ENCODE results near the gene EIF4A3. TPM values are rescaled to one million over a fixed set of nuclear protein-coding genes. Genes with fewer than 3 reads are reported as not detected.

Gene EIF4A3
- total RNA-seq, 4 donors from 2014 or later: 69.0 to 112 (median 94.7) TPM

DNA sequence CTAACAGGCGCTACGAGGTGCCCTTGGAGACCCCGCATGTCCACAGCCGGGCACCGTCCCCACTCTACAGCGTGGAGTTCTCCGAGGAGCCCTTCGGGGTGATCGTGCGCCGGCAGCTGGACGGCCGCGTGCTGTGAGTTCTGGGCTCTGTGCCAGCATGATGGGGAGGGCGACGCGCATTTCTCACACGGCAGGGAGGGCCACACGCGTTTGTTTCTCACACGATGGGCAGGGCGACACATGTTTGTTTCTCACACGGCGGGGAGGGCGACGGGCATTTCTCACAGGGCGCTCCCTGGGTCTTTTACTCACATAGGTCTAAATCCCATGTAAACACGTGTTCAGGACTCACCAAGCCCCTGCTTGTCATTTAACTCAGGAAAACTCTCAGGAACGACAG, 41.2 kb downstream of the EIF4A3 start:
- intact Hi-C loops (cut with DNase I): no loop called here
- H3K36me3 ChIP-seq: peaks cover 0 to 15% (median 0%) of the 10 kb centered on the region in 3 donors
- H3K27ac ChIP-seq: no peak overlapping the region
- H3K9me3 ChIP-seq: no peaks in the 10 kb centered on the region
- WGBS, 2 donors: 12 to 34% methylated on average over 3 to 19 of the region's 29 CpGs
- peak overlapping the region in 1 of 4 donors; percentile 4 for H3K4me3 ChIP-seq
- TF ChIP-seq POLR2A (IDR thresholded peaks at IDR 0.05): no peak
- TF ChIP-seq, protein P1, sequence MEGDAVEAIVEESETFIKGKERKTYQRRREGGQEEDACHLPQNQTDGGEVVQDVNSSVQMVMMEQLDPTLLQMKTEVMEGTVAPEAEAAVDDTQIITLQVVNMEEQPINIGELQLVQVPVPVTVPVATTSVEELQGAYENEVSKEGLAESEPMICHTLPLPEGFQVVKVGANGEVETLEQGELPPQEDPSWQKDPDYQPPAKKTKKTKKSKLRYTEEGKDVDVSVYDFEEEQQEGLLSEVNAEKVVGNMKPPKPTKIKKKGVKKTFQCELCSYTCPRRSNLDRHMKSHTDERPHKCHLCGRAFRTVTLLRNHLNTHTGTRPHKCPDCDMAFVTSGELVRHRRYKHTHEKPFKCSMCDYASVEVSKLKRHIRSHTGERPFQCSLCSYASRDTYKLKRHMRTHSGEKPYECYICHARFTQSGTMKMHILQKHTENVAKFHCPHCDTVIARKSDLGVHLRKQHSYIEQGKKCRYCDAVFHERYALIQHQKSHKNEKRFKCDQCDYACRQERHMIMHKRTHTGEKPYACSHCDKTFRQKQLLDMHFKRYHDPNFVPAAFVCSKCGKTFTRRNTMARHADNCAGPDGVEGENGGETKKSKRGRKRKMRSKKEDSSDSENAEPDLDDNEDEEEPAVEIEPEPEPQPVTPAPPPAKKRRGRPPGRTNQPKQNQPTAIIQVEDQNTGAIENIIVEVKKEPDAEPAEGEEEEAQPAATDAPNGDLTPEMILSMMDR (IDR thresholded peaks at IDR 0.05): no peak
- H3K27me3 ChIP-seq: no peaks in the 10 kb centered on the region
- no peak for DNase-seq
- H3K4me1 ChIP-seq: peaks cover 15 to 69% (median 24%) of the 10 kb centered on the region in 3 donors

DNA sequence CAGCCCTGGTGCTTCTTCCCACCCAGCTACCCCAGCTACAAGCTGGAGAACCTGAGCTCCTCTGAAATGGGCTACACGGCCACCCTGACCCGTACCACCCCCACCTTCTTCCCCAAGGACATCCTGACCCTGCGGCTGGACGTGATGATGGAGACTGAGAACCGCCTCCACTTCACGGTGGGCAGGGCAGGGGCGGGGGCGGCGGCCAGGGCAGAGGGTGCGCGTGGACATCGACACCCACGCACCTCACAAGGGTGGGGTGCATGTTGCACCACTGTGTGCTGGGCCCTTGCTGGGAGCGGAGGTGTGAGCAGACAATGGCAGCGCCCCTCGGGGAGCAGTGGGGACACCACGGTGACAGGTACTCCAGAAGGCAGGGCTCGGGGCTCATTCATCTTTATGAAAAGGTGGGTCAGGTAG, 42.0 kb downstream of the EIF4A3 start:
- no peak overlapping the region for H3K4me3 ChIP-seq
- WGBS, 2 donors: 79 to 92% methylated on average over 4 to 5 of the region's 18 CpGs

DNA sequence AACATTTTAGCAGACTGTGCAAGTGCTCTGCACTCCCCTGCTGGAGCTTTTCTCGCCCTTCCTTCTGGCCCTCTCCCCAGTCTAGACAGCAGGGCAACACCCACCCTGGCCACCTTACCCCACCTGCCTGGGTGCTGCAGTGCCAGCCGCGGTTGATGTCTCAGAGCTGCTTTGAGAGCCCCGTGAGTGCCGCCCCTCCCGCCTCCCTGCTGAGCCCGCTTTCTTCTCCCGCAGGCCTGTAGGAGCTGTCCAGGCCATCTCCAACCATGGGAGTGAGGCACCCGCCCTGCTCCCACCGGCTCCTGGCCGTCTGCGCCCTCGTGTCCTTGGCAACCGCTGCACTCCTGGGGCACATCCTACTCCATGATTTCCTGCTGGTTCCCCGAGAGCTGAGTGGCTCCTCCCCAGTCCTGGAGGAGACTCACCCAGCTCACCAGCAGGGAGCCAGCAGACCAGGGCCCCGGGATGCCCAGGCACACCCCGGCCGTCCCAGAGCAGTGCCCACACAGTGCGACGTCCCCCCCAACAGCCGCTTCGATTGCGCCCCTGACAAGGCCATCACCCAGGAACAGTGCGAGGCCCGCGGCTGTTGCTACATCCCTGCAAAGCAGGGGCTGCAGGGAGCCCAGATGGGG, 42.5 kb downstream of the EIF4A3 start:
- H3K27ac ChIP-seq: no peak overlapping the region
- DNase-seq: no peak
- H3K27me3 ChIP-seq: no peaks in the 10 kb centered on the region
- 50 to 58% methylated on average over 2 to 10 of the region's 26 CpGs for WGBS, 2 donors
- H3K4me3 ChIP-seq: no peak overlapping the region
- H3K36me3 ChIP-seq: peaks cover 0 to 15% (median 0%) of the 10 kb centered on the region in 3 donors
- intact Hi-C loops (cut with DNase I): no loop called here
- peaks cover 15 to 67% (median 24%) of the 10 kb centered on the region in 3 donors for H3K4me1 ChIP-seq
- TF ChIP-seq, protein P1 (IDR thresholded peaks at IDR 0.05): no peak
- no peak for TF ChIP-seq POLR2A (IDR thresholded peaks at IDR 0.05)
- no peaks in the 10 kb centered on the region for H3K9me3 ChIP-seq

More for the DNA sequence above, 42.0 kb downstream of the EIF4A3 start:
- H3K27me3 ChIP-seq: no peaks in the 10 kb centered on the region
- intact Hi-C loops (cut with DNase I): no loop called here
- peaks cover 0 to 15% (median 0%) of the 10 kb centered on the region in 3 donors for H3K36me3 ChIP-seq
- H3K4me1 ChIP-seq: peaks cover 15 to 72% (median 24%) of the 10 kb centered on the region in 3 donors
- no peak for TF ChIP-seq POLR2A (IDR thresholded peaks at IDR 0.05)
- TF ChIP-seq, protein P1 (IDR thresholded peaks at IDR 0.05): no peak
- no peak overlapping the region for H3K27ac ChIP-seq
- no peak for DNase-seq
- no peaks in the 10 kb centered on the region for H3K9me3 ChIP-seq

DNA sequence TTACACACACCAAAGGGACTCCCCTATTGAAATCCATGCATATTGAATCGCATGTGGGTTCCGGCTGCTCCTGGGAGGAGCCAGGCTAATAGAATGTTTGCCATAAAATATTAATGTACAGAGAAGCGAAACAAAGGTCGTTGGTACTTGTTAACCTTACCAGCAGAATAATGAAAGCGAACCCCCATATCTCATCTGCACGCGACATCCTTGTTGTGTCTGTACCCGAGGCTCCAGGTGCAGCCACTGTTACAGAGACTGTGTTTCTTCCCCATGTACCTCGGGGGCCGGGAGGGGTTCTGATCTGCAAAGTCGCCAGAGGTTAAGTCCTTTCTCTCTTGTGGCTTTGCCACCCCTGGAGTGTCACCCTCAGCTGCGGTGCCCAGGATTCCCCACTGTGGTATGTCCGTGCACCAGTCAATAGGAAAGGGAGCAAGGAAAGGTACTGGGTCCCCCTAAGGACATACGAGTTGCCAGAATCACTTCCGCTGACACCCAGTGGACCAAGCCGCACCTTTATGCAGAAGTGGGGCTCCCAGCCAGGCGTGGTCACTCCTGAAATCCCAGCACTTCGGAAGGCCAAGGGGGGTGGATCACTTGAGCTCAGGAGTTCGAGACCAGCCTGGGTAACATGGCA, 43.4 kb downstream of the EIF4A3 start:
- 82 to 87% methylated on average over 14 to 15 of the region's 19 CpGs for WGBS, 2 donors
- Histone ChIP-seq H3K27me3 (no peaks in the 10 kb centered on the region), H3K4me3 (no peak overlapping the region), H3K36me3 (peaks cover 0 to 11% (median 0%) of the 10 kb centered on the region in 3 donors), H3K27ac (no peak overlapping the region), H3K4me1 (peaks cover 15 to 59% (median 24%) of the 10 kb centered on the region in 3 donors), H3K9me3 (no peaks in the 10 kb centered on the region)
- intact Hi-C loops (cut with DNase I): no loop called here
- TF ChIP-seq, protein P1 (IDR thresholded peaks at IDR 0.05): no peak
- no peak for TF ChIP-seq POLR2A (IDR thresholded peaks at IDR 0.05)
- no peak for DNase-seq

Data from esophagus squamous epithelium (tissue), 5 donors.